ENCODE data around the gene TMX2. TPM values are rescaled to one million over a fixed set of nuclear protein-coding genes. Genes with fewer than 3 reads are reported as not detected.

TMX2 gene
- total RNA-seq, 1 experiment from 2014 or later, result 93.9 TPM

DNA sequence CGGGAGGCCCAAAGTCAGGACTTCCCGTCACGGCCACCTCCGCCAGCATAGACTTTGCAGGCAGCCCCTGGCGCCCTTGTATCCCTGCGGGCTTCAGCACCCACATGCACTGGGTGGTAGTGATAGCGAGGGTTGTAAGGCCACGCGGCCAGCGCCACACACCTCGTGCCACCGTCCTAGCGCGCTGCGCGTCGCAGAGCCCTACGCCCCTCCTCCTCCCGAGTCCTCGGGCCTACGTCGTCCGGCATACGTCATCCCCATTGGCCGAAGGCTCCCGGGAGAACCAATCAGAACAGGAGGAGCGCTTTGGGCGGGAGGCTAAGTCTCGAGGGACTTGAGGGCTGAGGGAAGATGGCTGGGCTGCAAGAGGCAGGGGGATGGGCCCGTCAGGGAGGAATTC is 40.6 kb downstream of the TMX2 start:
- H4K20me1 ChIP-seq (ENCODE audit: insufficient read depth), result no peaks in the 10 kb centered on the region
- intact Hi-C loops (cut with micrococcal nuclease), result loop anchor here (5.0 kb wide), 1 partner anchor 769 kb away; no protein-coding TSS in a partner anchor
- TF ChIP-seq EZH2phosphoT487 (IDR thresholded peaks at IDR 0.05; ENCODE audit: borderline replicate concordance), result no peak
- H3K4me3 ChIP-seq (replicated peaks in 1 of 2; ENCODE audit: low read depth in 1 of 2, low read length in 2 of 2), result no peak overlapping the region
- RAD21 ChIA-PET (ENCODE audit: low non-redundant PET in 1 of 2, low total read pairs in 2 of 2, uncharacterized antibody in 2 of 2, unreplicated experiment in 2 of 2), result interaction anchor here in 1 of 2 experiments (0.9 kb wide), 1 partner anchor 46 kb away, joined by 4 read pairs; no protein-coding TSS in a partner anchor
- no peak for DNase-seq (ENCODE audit: low read depth, low spot score)
- H3K36me3 ChIP-seq (ENCODE audit: control insufficient read depth in 1 of 2, insufficient read depth in 2 of 2, low read length in 2 of 2), result no peaks in the 10 kb centered on the region
- CTCF ChIA-PET, result interaction anchor here (2.2 to 6.2 kb wide), 2 partner anchors 25 to 48 kb away, joined by 12 to 95 read pairs; no protein-coding TSS in a partner anchor
- BruUV-seq (replicated peaks), result no TSS peak
- H2AFZ ChIP-seq (ENCODE audit: low read depth, low read length, poor library complexity, severe bottlenecking), result no peak overlapping the region
- H3K27me3 ChIP-seq (ENCODE audit: insufficient read depth, low read length), result no peaks in the 10 kb centered on the region
- no peaks in the 10 kb centered on the region for H3K9me3 ChIP-seq (ENCODE audit: control insufficient read depth in 1 of 2, insufficient read depth in 1 of 2, low read depth in 1 of 2, low read length in 2 of 2)
- POLR2A ChIA-PET, result interaction anchor here (2.2 kb wide), 1 partner anchor 47 kb away, joined by 12 read pairs; no protein-coding TSS in a partner anchor
- H3K4me2 ChIP-seq (ENCODE audit: low read length), result no peak overlapping the region
- no peak for ATAC-seq
- no peak overlapping the region for H3K27ac ChIP-seq (ENCODE audit: low read depth, low read length)
- H3K4me1 ChIP-seq (ENCODE audit: control insufficient read depth in 1 of 2, insufficient read depth in 2 of 2, low read length in 2 of 2), result peaks cover 2 to 12% of the 10 kb centered on the region in 2 experiments; a peak in 2 of 4 replicates
- H3K9ac ChIP-seq (ENCODE audit: low read length), result no peak overlapping the region
- H3K9me2 ChIP-seq (ENCODE audit: insufficient read depth), result no peaks in the 10 kb centered on the region
- no peaks in the 10 kb centered on the region for H3K79me2 ChIP-seq (ENCODE audit: insufficient read depth, low read length)

- H3K4me3 ChIP-seq (replicated peaks in 1 of 2; ENCODE audit: low read depth in 1 of 2, low read length in 2 of 2), result no peak overlapping the region
- no peak overlapping the region for H2AFZ ChIP-seq (ENCODE audit: low read depth, low read length, poor library complexity, severe bottlenecking)
- ChIA-PET RAD21 (ENCODE audit: low non-redundant PET in 1 of 2, low total read pairs in 2 of 2, uncharacterized antibody in 2 of 2, unreplicated experiment in 2 of 2) (interaction anchor here in 1 of 2 experiments (0.5 kb wide), 1 partner anchor 37 kb away, joined by 3 read pairs; no protein-coding TSS in a partner anchor), POLR2A (interaction anchor here (1.3 kb wide), 1 partner anchor 42 kb away, joined by 3 read pairs; no protein-coding TSS in a partner anchor), CTCF (interaction anchor here (7.4 kb wide), 1 partner anchor 41 kb away, joined by 47 read pairs; no protein-coding TSS in a partner anchor)
- no TSS peak for BruUV-seq (replicated peaks)
- H3K9me2 ChIP-seq (ENCODE audit: insufficient read depth), result no peaks in the 10 kb centered on the region
- peaks cover 15% of the 10 kb centered on the region for H3K79me2 ChIP-seq (ENCODE audit: insufficient read depth, low read length)
- no peaks in the 10 kb centered on the region for H3K27me3 ChIP-seq (ENCODE audit: insufficient read depth, low read length)
- H3K4me2 ChIP-seq (ENCODE audit: low read length), result no peak overlapping the region
- H3K9ac ChIP-seq (ENCODE audit: low read length), result no peak overlapping the region
- ATAC-seq (no peak), DNase-seq (ENCODE audit: low read depth, low spot score) (no peak)
- H3K9me3 ChIP-seq (ENCODE audit: control insufficient read depth in 1 of 2, insufficient read depth in 1 of 2, low read depth in 1 of 2, low read length in 2 of 2), result no peaks in the 10 kb centered on the region
- H3K36me3 ChIP-seq (ENCODE audit: control insufficient read depth in 1 of 2, insufficient read depth in 2 of 2, low read length in 2 of 2), result no peaks in the 10 kb centered on the region; a peak in 1 of 4 replicates
- peaks cover 7 to 14% of the 10 kb centered on the region in 2 experiments; a peak in 3 of 4 replicates for H3K4me1 ChIP-seq (ENCODE audit: control insufficient read depth in 1 of 2, insufficient read depth in 2 of 2, low read length in 2 of 2)
- H3K27ac ChIP-seq (ENCODE audit: low read depth, low read length), result no peak overlapping the region
- intact Hi-C loops (cut with micrococcal nuclease), result loop anchor here (5.0 kb wide), 1 partner anchor 754 kb away; no protein-coding TSS in a partner anchor
- no peaks in the 10 kb centered on the region for H4K20me1 ChIP-seq (ENCODE audit: insufficient read depth)
- TF ChIP-seq EZH2 (IDR thresholded peaks at IDR 0.05) (no peak), POLR2AphosphoS5 (IDR thresholded peaks at IDR 0.05; ENCODE audit: low read depth, low read length) (no peak), EGR1 (IDR thresholded peaks at IDR 0.05; ENCODE audit: low read depth) (no peak), SIN3A (IDR thresholded peaks at IDR 0.05; ENCODE audit: low read depth) (no peak), ZNF274 (IDR thresholded peaks at IDR 0.05; ENCODE audit: low read depth, low read length) (no peak), YY1 (IDR thresholded peaks at IDR 0.05; ENCODE audit: extremely low read depth, insufficient replicate concordance, low read depth, low read length) (no peak), EZH2phosphoT487 (IDR thresholded peaks at IDR 0.05; ENCODE audit: borderline replicate concordance) (no peak), CTCF (IDR thresholded peaks at IDR 0.05 in 2 of 3, conservative IDR thresholded peaks at IDR 0.05 in 1 of 3; ENCODE audit: borderline replicate concordance in 1 of 3, insufficient read depth in 1 of 3, low read depth in 2 of 3, low read length in 2 of 3) (no peak)
- TF ChIP-seq, protein P1, sequence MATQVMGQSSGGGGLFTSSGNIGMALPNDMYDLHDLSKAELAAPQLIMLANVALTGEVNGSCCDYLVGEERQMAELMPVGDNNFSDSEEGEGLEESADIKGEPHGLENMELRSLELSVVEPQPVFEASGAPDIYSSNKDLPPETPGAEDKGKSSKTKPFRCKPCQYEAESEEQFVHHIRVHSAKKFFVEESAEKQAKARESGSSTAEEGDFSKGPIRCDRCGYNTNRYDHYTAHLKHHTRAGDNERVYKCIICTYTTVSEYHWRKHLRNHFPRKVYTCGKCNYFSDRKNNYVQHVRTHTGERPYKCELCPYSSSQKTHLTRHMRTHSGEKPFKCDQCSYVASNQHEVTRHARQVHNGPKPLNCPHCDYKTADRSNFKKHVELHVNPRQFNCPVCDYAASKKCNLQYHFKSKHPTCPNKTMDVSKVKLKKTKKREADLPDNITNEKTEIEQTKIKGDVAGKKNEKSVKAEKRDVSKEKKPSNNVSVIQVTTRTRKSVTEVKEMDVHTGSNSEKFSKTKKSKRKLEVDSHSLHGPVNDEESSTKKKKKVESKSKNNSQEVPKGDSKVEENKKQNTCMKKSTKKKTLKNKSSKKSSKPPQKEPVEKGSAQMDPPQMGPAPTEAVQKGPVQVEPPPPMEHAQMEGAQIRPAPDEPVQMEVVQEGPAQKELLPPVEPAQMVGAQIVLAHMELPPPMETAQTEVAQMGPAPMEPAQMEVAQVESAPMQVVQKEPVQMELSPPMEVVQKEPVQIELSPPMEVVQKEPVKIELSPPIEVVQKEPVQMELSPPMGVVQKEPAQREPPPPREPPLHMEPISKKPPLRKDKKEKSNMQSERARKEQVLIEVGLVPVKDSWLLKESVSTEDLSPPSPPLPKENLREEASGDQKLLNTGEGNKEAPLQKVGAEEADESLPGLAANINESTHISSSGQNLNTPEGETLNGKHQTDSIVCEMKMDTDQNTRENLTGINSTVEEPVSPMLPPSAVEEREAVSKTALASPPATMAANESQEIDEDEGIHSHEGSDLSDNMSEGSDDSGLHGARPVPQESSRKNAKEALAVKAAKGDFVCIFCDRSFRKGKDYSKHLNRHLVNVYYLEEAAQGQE (IDR thresholded peaks at IDR 0.05; ENCODE audit: low read depth), result no peak
- TF ChIP-seq, protein P2, sequence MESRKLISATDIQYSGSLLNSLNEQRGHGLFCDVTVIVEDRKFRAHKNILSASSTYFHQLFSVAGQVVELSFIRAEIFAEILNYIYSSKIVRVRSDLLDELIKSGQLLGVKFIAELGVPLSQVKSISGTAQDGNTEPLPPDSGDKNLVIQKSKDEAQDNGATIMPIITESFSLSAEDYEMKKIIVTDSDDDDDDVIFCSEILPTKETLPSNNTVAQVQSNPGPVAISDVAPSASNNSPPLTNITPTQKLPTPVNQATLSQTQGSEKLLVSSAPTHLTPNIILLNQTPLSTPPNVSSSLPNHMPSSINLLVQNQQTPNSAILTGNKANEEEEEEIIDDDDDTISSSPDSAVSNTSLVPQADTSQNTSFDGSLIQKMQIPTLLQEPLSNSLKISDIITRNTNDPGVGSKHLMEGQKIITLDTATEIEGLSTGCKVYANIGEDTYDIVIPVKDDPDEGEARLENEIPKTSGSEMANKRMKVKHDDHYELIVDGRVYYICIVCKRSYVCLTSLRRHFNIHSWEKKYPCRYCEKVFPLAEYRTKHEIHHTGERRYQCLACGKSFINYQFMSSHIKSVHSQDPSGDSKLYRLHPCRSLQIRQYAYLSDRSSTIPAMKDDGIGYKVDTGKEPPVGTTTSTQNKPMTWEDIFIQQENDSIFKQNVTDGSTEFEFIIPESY (IDR thresholded peaks at IDR 0.05; ENCODE audit: extremely low read depth, insufficient replicate concordance, low read length), result no peak
These were observed 45.8 kb downstream of the TMX2 start for GRCh38 chr11:57758174-57758573.
